HG03060 (cell line): Measurements from ENCODE around the gene FRMD1.

ENCODE experiments used
- ATAC-seq: cut with Tn5 transposase; IDR thresholded peaks from one replicate; pipeline ENCODE4 v1.9.1; 2021; ENCODE audit warnings: low read depth, moderate number of reproducible peaks; ENCODE audit not compliant: unreplicated experiment

Gene FRMD1

DNA sequence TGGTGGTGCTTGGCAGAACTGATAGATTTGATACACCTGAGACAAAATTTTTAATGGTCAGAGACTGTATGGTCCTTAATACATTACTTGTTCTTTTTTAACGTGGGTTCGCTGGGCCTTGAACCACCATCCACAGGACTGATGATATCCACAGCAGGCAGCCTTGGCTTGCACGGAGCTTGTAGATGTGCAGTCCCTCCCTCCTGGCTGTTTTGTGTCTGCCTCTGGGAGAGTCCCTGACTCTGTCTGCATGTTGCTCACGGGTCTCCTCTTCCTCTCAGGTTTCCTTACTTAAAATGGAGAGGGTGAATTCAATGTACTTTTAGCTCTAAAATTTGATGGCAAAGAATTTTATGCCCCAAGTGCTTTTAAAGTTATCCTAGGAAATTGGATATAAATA lies 64.0 kb downstream of the FRMD1 start:
- ATAC-seq = no peak

DNA sequence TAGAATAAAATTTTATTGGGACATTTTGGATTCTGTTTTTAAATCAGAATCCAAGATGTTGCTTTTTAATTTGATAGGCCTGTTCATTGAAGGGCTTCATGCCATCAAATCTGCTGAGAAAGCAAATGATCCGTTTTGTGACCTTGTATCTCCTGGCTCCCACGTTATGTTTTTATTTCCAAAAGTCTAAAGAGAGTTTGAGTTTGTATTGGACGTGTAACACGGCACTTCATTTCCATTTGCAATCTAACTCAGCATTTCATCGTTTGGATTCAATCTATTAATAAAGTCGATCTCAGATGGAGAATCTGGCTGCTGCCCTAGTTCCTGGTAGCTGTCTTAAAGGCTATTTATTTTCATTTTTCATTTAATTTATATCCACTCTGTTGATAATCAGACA lies 64.6 kb downstream of the FRMD1 start:
- no peak for ATAC-seq

DNA sequence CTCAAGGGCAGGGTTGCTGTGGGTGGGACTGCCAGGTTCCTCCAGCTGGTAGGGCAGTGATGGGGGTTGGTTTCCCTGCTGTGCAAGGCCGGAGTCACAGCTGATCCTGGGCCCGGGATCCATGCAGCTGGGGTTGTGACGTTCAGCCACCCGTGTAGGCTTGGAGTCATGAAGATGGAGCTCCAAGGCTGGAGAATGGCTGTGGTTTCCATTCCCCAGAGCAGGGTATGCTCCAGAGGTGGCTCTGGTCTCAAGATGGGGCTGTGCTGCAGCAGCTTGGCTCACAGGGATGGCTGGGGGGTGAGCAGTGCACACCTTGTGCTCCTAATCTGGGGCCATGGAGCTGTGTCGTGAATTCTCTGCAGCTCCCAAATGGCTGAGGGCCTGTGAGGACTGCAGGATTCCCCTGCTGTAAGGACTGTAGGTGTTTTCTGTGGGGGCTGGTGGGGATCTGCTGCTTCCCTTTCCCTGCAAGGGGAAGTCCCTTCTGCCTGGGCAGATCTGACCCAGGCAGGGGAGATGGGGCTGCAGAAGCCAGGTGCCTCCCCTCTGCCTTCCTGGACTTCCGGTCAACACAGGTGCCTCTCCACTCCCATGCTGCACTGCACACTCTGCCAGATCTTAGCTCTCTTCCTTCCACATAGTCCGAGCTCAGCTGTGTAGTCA lies 65.6 kb downstream of the FRMD1 start:
- ATAC-seq = no peak

DNA sequence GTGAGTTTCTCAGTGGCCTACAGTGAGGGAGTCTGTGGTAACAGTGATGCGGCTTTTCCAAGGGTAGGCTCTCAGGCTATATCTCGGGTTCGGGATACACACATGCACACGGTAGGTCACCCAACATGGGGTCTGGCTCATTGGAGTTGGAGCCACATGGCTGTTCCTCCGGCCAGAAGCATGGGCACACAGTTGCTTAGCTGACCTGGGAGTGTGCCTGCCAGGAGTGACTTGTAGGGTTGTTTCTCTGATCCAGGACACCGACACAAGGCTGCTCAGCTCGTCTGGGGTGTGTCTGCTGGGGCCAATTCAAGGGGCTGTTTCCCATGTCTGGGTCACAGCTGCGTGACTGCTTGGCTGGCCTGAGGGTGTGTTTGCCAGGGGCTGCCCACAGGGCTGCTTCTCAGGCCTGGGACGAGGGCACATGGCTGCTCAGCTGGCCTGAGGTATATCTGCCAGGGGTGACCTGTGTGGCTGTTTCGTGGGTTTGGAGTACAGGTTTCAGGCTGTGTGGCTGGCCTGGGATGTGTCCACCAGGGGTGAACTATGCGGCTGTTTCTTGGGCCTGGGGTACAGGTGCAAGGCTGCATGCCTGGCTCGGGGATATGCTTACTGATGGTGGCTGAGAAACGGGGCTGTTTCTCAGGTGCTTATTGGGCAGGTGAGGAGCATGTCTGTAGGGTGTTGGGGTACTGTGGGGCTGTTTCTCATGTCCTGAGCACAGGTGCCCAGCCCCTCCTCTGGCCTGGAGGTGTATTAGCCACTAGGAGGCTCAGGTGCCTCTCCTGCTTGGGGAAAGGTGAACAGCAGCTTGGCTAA lies 66.4 kb downstream of the FRMD1 start:
- no peak for ATAC-seq

DNA sequence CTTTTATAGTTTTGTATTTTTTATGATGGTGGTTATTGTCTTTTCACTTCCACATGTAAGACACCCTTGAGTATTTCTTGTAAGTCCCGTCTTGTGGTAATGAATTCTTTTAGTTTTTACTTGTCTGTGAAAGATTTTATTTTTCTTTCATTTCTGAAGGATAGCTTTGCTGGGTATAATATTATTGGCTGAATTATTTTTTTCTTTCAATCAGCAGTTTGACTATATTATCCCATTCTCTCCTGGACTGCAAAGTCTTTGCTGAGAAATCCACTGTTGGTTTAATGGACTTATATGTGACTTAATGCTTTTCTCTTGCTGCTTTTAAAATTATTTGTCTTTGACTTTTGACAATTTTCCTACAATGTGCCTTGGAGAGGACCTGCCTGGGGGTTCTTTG lies 67.7 kb downstream of the FRMD1 start:
- ATAC-seq = no peak

DNA sequence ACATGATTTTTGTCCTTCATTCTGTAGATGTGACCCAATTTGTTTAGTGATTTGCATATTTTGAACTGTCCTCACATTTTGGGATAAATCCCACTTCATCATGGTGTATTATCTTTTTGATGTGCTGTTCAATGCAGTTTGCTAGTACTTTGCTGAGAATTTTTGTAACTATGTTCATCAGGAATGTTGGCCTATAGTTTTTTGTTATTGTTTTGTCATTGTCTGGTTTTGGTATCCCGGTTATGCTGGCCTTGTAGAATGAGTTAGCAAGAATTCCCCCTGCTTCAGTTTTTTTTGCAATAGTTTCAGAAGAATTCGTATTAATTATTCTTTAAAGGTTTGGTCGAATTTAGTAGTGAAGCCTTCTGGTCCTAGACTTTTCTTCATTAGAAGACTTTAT lies 69.7 kb downstream of the FRMD1 start:
- ATAC-seq = no peak

DNA sequence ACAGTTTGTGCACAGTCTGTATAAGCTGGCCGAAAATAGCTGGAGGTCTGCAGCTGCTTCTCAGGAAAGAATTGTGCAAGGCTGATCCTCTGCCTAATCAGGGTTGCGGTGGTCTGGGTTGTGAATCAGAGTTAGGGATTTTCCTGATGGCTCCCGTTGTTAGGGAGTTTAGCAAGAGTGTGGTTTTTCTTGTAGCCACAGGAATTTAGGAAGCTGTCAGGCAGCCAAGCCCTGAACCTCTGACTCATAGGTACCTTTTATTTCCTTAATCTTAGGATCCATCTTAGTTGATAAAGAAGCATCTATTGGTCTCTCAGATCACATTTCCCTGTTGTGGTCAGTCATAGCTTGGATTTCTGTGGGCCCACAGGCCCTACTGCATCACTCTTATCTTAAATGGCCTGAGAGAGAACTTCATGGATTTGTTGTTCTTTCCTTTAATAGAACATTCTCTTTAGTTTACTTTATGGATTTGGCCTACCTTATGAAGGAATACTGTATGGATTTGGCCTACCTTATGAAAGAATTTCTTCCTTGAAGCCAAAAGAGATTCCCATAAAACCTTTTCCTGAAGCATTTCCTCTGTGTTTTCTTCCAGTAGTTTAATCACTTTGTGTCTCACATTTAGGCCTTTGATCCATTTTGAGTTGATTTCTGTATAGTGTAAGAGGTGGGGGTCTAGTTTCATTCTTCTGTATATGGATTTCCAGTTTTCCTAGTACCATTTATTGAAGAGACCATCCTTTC lies 71.2 kb downstream of the FRMD1 start:
- ATAC-seq = no peak

DNA sequence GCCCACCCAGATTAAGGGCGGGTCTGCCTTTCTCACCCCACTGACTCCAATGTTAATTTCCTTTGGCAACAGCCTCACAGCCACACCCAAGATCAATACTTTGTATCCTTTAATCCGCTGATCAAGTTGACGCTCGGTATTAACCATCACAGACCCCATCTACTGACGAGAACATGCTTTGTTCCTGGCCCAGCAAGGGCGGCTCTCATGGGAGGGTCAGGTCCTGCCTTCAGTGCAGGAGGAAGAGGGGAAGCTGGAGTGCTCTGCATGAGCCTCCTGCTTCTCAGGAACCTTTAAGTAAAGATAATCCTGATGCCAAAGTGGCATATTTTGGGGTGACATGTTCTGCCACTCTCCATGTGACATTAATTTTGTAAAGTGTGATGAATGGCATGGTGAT lies 73.2 kb downstream of the FRMD1 start:
- no peak for ATAC-seq

DNA sequence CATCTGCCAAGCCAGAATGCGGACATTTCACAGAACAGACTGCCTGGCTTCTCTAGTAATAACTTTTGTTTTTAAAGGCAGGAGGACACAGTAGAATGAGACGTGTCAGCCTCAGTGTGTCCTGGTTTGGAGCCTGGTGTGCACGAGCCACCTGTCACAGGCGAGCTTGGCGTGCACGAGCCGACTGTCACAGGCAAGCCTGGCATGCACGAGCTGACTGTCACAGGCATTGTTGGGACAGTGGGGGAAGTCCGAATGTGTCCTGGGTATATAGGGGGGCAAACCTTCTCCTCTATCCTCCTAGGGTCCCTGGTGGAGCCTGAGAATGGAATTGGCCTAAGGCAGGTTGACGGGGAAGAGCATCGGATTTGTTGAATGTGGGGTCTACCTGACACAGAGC lies 74.1 kb downstream of the FRMD1 start:
- no peak for ATAC-seq

DNA sequence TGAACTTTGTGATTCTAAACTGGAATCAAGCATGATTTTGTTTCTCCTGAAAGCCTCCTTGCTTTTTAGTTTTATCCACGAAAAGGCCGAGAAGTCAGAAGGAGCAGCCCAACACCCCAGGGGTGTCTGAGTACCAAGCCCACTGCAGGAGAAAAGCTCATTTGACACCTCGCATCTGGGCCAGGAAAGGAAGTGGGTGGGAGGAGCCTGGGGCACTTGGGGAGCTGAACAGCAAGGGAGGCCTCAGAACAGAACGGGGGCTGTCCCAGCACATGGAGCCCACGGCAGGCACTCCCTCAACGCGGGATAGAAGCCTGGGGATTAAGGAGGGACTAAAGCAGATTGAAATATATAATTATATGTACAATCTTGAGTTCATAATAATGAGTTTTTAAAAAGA lies 75.0 kb downstream of the FRMD1 start:
- no peak for ATAC-seq
